Measurements from ENCODE around the gene PCID2.

Gene PCID2

DNA sequence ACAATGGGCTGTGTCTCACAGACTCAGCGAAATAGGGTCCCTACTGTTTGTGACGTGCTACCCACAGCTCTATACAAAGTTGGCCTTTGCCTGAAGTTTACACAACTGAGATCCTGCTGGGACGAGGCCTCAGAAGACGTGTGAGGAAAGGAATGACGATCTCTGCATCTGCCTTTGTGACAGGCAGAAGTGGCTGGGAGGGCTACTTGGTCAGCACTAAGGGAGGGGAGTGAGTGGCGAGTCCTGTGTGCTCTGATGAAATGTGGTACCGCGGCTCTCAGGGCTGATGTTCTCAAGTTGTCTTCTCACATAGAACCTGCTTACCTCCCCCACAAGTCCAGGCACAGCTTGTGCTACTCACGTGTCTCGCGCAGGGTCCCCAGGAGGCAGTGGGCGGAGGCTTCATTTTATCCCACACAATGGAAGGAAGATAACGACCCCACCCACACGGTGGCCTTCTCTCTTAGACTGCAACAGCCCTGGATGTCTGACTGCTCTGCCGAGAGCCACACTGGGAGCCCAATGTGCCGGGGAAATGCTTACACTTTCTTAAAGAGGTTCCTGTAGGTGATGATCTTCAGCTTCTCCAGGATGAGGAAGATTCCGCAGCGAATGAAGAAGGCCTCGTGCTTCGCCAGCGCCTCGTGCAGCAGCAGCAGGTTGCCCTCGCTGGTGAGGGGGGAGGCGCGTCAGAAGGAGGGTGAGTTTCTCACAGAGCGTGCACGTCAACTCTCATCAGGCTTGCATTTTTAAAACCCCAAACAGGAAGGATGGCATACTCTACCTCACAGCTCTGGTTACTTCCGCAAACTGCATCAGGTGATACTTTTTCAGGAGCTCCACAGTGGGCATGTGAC, 28.9 kb downstream of the PCID2 start:
- TF ChIP-seq, protein P1, sequence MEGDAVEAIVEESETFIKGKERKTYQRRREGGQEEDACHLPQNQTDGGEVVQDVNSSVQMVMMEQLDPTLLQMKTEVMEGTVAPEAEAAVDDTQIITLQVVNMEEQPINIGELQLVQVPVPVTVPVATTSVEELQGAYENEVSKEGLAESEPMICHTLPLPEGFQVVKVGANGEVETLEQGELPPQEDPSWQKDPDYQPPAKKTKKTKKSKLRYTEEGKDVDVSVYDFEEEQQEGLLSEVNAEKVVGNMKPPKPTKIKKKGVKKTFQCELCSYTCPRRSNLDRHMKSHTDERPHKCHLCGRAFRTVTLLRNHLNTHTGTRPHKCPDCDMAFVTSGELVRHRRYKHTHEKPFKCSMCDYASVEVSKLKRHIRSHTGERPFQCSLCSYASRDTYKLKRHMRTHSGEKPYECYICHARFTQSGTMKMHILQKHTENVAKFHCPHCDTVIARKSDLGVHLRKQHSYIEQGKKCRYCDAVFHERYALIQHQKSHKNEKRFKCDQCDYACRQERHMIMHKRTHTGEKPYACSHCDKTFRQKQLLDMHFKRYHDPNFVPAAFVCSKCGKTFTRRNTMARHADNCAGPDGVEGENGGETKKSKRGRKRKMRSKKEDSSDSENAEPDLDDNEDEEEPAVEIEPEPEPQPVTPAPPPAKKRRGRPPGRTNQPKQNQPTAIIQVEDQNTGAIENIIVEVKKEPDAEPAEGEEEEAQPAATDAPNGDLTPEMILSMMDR (IDR thresholded peaks at IDR 0.05; ENCODE audit: borderline replicate concordance, insufficient read depth, low read depth, low read length), result no peak
- no peak overlapping the region for H3K4me3 ChIP-seq (ENCODE audit: low read depth, low read length)

DNA sequence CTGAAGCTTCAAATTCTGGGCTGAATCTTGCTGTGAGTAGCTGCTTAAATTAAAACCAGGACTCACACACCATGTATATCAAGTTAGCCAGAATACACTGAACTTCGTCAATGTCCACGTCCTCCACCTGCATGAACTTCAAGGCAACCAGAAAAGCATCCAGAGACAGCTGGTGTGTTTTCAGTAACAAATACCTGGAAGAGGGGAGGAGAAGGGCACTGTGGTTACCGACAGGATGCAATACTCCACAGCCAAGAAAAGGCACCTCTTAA, 29.6 kb downstream of the PCID2 start:
- H3K4me3 ChIP-seq (ENCODE audit: low read depth, low read length), result no peak overlapping the region
- TF ChIP-seq, protein P1 (IDR thresholded peaks at IDR 0.05; ENCODE audit: borderline replicate concordance, insufficient read depth, low read depth, low read length), result no peak

DNA sequence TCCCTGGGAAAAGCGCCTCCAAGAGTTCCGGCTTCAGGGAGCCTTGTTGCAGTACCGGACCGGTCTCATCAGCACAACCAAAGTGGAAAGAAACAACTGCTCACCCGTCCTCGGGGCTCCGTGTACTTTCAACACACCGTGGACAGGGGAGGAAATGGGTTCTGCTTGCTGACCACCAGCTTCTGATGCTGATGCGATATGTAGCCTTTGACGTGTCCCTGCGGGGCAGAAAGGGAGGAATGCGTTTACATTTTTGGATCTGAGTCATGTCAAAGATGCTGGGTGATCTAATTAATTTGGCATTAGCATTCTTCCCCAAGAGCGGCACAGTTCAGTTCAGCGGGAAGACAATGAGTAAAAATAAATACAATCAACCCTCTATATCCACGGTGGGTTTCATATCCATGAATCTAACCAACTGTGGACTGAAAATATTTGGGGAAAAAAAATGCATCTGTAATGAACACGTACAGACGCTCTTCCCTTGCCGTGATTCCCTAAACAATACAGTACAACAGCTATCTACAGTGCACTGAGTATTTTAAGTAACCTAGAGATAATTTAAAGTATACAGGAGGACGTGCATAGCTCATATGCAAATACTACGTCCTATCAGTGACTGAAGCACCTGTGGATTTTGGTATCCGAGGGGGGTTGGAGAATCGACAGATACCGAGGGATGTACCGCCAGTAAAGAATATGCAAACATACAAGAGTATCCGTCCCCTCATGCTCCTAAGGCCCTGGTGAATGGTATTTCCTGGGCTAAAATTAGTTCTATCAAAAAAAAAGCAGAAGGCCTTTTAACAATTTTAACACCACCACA, 30.2 kb downstream of the PCID2 start:
- no peak overlapping the region for H3K4me3 ChIP-seq (ENCODE audit: low read depth, low read length)
- TF ChIP-seq, protein P1 (IDR thresholded peaks at IDR 0.05; ENCODE audit: borderline replicate concordance, insufficient read depth, low read depth, low read length), result no peak

DNA sequence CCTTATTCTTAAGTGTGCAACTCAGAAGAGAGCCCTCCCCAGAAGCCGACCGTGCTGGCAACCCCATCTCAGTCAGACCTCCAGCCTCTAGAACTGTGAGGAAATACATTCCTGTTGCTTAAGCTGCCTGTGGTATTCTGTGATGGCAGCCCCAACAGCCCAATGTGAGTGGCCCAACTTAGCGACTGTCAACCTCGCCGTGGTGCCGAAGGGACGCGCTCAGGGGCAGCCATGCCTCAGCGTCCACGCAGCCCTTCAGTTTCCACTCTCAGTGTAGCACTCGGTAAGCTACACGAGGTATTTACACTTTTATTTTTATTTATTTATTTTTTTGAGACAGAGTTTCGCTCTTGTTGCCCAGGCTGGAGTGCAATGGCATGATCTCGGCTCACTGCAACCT, 31.6 kb downstream of the PCID2 start:
- no peak overlapping the region for H3K4me3 ChIP-seq (ENCODE audit: low read depth, low read length)
- TF ChIP-seq, protein P1 (IDR thresholded peaks at IDR 0.05; ENCODE audit: borderline replicate concordance, insufficient read depth, low read depth, low read length), result no peak

DNA sequence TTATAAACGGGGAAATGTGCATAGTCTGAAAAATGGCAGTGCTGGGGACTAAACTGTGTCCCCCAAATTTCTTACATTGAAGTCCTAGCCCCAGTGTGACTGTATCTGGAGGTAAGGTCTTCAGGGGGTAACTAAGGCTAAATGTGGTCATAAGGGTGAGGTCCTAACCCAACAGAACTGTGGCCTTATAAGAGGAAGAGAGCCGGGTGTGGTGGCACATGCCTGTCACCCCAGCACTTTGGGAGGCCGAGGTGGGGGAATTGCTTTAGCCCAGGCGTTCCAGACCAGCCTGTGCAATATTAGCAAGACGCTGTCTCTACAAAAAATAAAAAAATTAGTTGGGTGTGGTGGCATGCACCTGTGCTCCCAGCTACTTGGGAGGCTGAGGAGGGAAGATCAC, 32.2 kb downstream of the PCID2 start:
- no peak overlapping the region for H3K4me3 ChIP-seq (ENCODE audit: low read depth, low read length)
- TF ChIP-seq, protein P1 (IDR thresholded peaks at IDR 0.05; ENCODE audit: borderline replicate concordance, insufficient read depth, low read depth, low read length), result no peak

DNA sequence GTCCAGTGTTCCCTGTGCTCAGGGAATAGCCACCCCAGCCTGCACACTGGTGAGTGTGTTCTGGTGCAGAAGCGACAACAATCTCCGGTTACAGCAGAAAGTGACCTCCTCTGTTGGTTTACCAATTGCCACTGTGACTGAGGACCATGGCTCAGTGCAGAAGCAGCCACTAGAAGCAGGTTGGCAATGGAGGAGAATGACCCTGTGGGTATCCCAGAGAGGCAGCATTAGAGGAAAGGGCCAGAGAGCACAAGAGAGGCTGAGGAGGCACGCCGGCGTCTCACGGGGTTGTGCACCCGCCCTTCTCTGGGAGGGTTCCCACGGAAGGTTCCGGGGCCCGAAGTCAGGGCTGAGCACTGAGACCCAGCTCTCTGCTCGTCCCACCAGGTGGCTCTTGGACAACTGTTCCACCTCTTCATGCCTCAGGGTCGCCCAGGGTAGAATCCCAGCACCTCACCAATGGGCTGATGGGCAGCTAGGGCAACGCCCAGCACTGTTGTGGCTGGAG, 36.0 kb downstream of the PCID2 start:
- TF ChIP-seq, protein P1 (IDR thresholded peaks at IDR 0.05; ENCODE audit: borderline replicate concordance, insufficient read depth, low read depth, low read length), result no peak
- no peak overlapping the region for H3K4me3 ChIP-seq (ENCODE audit: low read depth, low read length)

Data from GM12875 (cell line).